Aorta (tissue), 5 donors: ENCODE measurements around the gene CNKSR3. TPM values are rescaled to one million over a fixed set of nuclear protein-coding genes. Genes with fewer than 3 reads are reported as not detected.
"Not testable (repeated sequence)": the region's sequence is repeated elsewhere in the genome, so short reads cannot be mapped to it uniquely, and the experiment has no call there.

ENCODE experiments used
- ATAC-seq: fragments of 200-7000 bp; cut with Tn5 transposase; one replicate; pipeline ENCODE4 v1.9.1; 2022; ENCODE audit warnings: moderate library complexity; ENCODE audit not compliant: low FRiP score
- DNase-seq, 2 donors: peaks; one replicate each; pipeline ENCODE4 v3.0.0-alpha.2; 2020
- H3K27ac ChIP-seq, 2 donors: one replicate each; pipeline ENCODE4 v1.5.1; 2013; ENCODE audit warnings: low read length in 2 of 2, mild to moderate bottlenecking in 2 of 2, moderate library complexity in 2 of 2, control low read depth in 1 of 2, inconsistent platforms in 1 of 2, low read depth in 1 of 2
- H3K27me3 ChIP-seq, 2 donors: one replicate each; pipeline ENCODE4 v1.6.1; 2013; ENCODE audit warnings: control low read depth in 1 of 2, low read length in 1 of 2, mild to moderate bottlenecking in 1 of 2, moderate library complexity in 1 of 2; ENCODE audit not compliant: insufficient read depth in 2 of 2, control insufficient read depth in 1 of 2
- H3K36me3 ChIP-seq, 2 donors: one replicate each; pipeline ENCODE4 v1.6.1; 2013; ENCODE audit warnings: control low read depth in 1 of 2, low read length in 1 of 2, mild to moderate bottlenecking in 1 of 2; ENCODE audit not compliant: insufficient read depth in 2 of 2, control insufficient read depth in 1 of 2
- H3K4me1 ChIP-seq, 2 donors: one replicate each; pipeline ENCODE4 v1.6.1; 2013; ENCODE audit warnings: low read length in 2 of 2, control low read depth in 1 of 2, mild to moderate bottlenecking in 1 of 2, moderate library complexity in 1 of 2; ENCODE audit not compliant: insufficient read depth in 2 of 2, control insufficient read depth in 1 of 2
- H3K4me3 ChIP-seq, 2 donors: one replicate each; pipeline ENCODE4 v1.5.1; 2013; ENCODE audit warnings: low read length in 2 of 2, control low read depth in 1 of 2, mild to moderate bottlenecking in 1 of 2
- H3K9me3 ChIP-seq: one replicate; pipeline ENCODE4 v1.6.1; 2013; ENCODE audit warnings: mild to moderate bottlenecking, low read length; ENCODE audit not compliant: control insufficient read depth
- WGBS, 2 donors: extraction: QIAGEN DNeasy Blood & Tissue Kit; methylation state at CpG; one replicate each; pipeline ENCODE4 v1.1.7; 2013; 5-methylcytosine and 5-hydroxymethylcytosine counted together
- intact Hi-C, 2 donors: fragments of 100-400 bp; cut with DNase I; formaldehyde crosslinking; loops; one replicate each; pipeline versions ENCODE4 v1.14.2 to v1.15.0; 2022
- polyA plus RNA-seq, 2 donors: library from polyadenylated mRNA; stranded (reverse); fragments of 200-250 nt; gene quantifications; one replicate each; pipeline ENCODE4 v1.2.3, GENCODE V29; 2013
- total RNA-seq, 2 donors: library from RNA; stranded (reverse); fragmentation: NEBNext Ultra II Directional; extraction: Animal tissue kit (Norgen Biotek cat#: 25700); gene quantifications; one replicate each; pipeline ENCODE4 v1.2.1, GENCODE V29; 2021
- donor health status: healthy with polysubstance abuse.
- donor health status: Bipolar disorder and iron deficiency.
- donor health status: DM: no; HTN: no; CAD: no.
- donor health status: DM: no; HTN: no; CAD: no.
- donor health status: DM: yes; HTN: yes; CAD: no.

CNKSR3 gene
- total and polyA plus RNA-seq, 4 donors, result 9.3 to 41.2 (median 15.6) TPM

DNA sequence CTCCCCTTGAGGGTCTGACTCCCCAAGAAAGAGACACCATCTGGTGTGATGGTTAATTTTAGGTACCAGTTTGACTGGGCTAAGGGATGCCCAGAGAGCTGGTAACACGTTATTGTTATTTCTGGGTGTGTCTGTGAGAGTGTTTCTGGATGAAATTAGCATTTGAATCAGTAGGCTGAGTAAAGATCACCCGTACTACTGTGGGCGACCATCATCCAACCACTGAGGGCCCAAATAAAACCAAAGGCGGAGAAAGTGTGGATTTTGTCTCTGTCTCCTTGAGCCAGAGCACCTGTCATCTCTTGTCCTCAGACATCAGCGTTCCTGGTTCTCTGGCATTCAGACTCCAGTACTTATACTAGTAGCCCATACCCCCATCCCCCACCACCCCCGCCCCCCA is 7.9 kb upstream of the CNKSR3 start:
- Histone ChIP-seq H3K4me3 (no peak overlapping the region), H3K9me3 (no peaks in the 10 kb centered on the region), H3K27me3 (no peaks in the 10 kb centered on the region), H3K36me3 (no peaks in the 10 kb centered on the region), H3K4me1 (peaks cover 0 to 3% of the 10 kb centered on the region in 2 donors), H3K27ac (no peak overlapping the region)
- ATAC-seq (no peak), DNase-seq (no peak)
- intact Hi-C loops, result loop anchor here (10.0 kb wide), 2 partner anchors 136 to 354 kb away; no protein-coding TSS in a partner anchor
- WGBS, 2 donors, result 86 to 87% methylated on average over 6 of the region's 6 CpGs

- Histone ChIP-seq H3K27ac (no peak overlapping the region), H3K4me1 (peaks cover 0 to 3% of the 10 kb centered on the region in 2 donors), H3K36me3 (no peaks in the 10 kb centered on the region), H3K27me3 (no peaks in the 10 kb centered on the region), H3K4me3 (no peak overlapping the region), H3K9me3 (no peaks in the 10 kb centered on the region)
- intact Hi-C loops, result loop anchor here (10.0 kb wide), 2 partner anchors 139 to 351 kb away; no protein-coding TSS in a partner anchor
- DNase-seq (no peak), ATAC-seq (peak; percentile 37)
- 79 to 93% methylated on average over 5 of the region's 5 CpGs for WGBS, 2 donors
These were observed 5.8 kb upstream of the CNKSR3 start for GRCh38 chr6:154516276-154516675.

- peak overlapping the region; percentile 51 to 93 for H3K4me3 ChIP-seq
- no peaks in the 10 kb centered on the region for H3K9me3 ChIP-seq
- intact Hi-C loops, result loop anchor here (10.0 kb wide), 2 partner anchors 139 to 351 kb away; no protein-coding TSS in a partner anchor
- WGBS, 2 donors, result 5 to 7% methylated on average over 7 of the region's 7 CpGs
- DNase-seq, result no peak
- H3K27me3 ChIP-seq, result no peaks in the 10 kb centered on the region
- ATAC-seq, result no peak
- peaks cover 0 to 3% of the 10 kb centered on the region in 2 donors for H3K4me1 ChIP-seq
- no peak overlapping the region for H3K27ac ChIP-seq
- H3K36me3 ChIP-seq, result no peaks in the 10 kb centered on the region
These were observed 5.3 kb upstream of the CNKSR3 start for GRCh38 chr6:154515826-154516225.

- 86 to 93% methylated on average over 3 of the region's 3 CpGs for WGBS, 2 donors
- intact Hi-C loops, result loop anchor here (10.0 kb wide), 2 partner anchors 140 to 350 kb away; no protein-coding TSS in a partner anchor
- ATAC-seq, H3K9me3 ChIP-seq, H3K4me3 ChIP-seq, DNase-seq, H3K36me3 ChIP-seq, H3K4me1 ChIP-seq, H3K27ac ChIP-seq, H3K27me3 ChIP-seq: not testable (repeated sequence)
These were observed 4.6 kb upstream of the CNKSR3 start for GRCh38 chr6:154515076-154515475.

DNA sequence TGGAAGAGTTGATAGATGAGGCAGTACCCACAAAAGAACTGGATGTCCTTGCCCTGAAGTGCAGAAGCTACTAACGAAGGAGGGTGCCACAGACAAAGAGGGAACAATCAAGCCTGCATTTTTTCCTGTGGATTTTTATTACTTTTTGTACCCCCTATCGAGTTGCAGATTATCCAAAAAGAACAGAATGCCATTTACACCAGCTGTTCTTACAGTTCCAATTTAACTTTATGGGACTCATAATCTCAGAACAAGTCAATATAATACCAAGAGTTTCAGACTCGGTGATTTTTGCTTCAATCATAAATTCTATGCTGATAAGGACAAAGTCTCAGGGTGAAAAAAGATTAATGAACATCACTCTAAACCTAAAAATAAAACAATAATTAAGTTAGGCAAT is 4.0 kb upstream of the CNKSR3 start:
- Histone ChIP-seq H3K9me3 (no peaks in the 10 kb centered on the region), H3K4me1 (peaks cover 0 to 3% of the 10 kb centered on the region in 2 donors), H3K36me3 (no peaks in the 10 kb centered on the region), H3K27me3 (no peaks in the 10 kb centered on the region), H3K27ac (no peak overlapping the region), H3K4me3 (no peak overlapping the region)
- no peak for ATAC-seq
- WGBS, 2 donors, result 84 to 85% methylated on average over 3 of the region's 3 CpGs
- DNase-seq, result no peak
- intact Hi-C loops, result loop anchor here (5.0 to 10.0 kb wide), 3 partner anchors 138 to 350 kb away; no protein-coding TSS in a partner anchor

GRCh38 chr6:154513601-154514320 is 3.3 kb upstream of the CNKSR3 start:
- Histone ChIP-seq H3K9me3 (no peaks in the 10 kb centered on the region), H3K36me3 (no peaks in the 10 kb centered on the region), H3K4me1 (peaks cover 0 to 3% of the 10 kb centered on the region in 2 donors), H3K27ac (no peak overlapping the region), H3K4me3 (no peak overlapping the region), H3K27me3 (no peaks in the 10 kb centered on the region)
- DNase-seq, result no peak
- intact Hi-C loops, result loop anchor here (5.0 to 10.0 kb wide), 3 partner anchors 139 to 349 kb away; no protein-coding TSS in a partner anchor
- WGBS, 2 donors, result 52 to 54% methylated on average over 5 of the region's 5 CpGs
- ATAC-seq, result no peak

DNA sequence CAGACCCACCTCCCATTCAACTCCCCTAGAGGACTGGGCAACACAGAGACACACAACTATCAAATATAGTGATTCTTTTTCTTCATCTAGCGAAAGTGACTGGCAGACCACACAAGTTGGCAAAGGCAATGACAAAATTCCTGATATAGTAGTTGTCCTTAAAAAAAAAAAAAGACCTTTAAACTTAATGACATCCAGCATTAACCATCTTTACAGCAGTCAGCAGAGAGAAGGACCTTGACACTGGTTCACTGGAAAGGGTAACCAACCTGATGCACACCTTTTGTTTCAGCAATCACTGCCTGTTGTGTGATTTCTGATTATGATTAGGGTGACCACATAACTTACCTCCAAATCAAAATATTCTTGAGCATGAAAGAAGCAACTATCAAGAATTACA is 1.7 kb upstream of the CNKSR3 start:
- H3K4me3 ChIP-seq, result no peak overlapping the region
- DNase-seq, result no peak
- H3K9me3 ChIP-seq, result no peaks in the 10 kb centered on the region
- intact Hi-C loops, result loop anchor here (5.0 to 10.0 kb wide), 3 partner anchors 140 to 347 kb away; no protein-coding TSS in a partner anchor
- no peak for ATAC-seq
- H3K27ac ChIP-seq, result peak overlapping the region in 1 of 2 donors; percentile 55
- H3K27me3 ChIP-seq, result no peaks in the 10 kb centered on the region
- 61 to 62% methylated on average over 1 of the region's 1 CpG for WGBS, 2 donors
- peaks cover 1 to 3% of the 10 kb centered on the region in 2 donors for H3K4me1 ChIP-seq
- H3K36me3 ChIP-seq, result no peaks in the 10 kb centered on the region

GRCh38 chr6:154511791-154512190 is 1.3 kb upstream of the CNKSR3 start:
- Histone ChIP-seq H3K9me3 (no peaks in the 10 kb centered on the region), H3K27ac (peak overlapping the region in 1 of 2 donors; percentile 55), H3K27me3 (no peaks in the 10 kb centered on the region), H3K4me1 (peaks cover 3% of the 10 kb centered on the region in 2 donors), H3K36me3 (no peaks in the 10 kb centered on the region), H3K4me3 (peak overlapping the region in 1 of 2 donors; percentile 21)
- intact Hi-C loops, result loop anchor here (2.0 to 10.0 kb wide), 4 partner anchors 101 to 347 kb away; no protein-coding TSS in a partner anchor
- WGBS, 2 donors, result 7 to 8% methylated on average over 5 to 7 of the region's 7 CpGs
- ATAC-seq (no peak), DNase-seq (no peak)
